Calu3 (cell line): ENCODE results near the gene FANCD2. TPM values are rescaled to one million over a fixed set of nuclear protein-coding genes. Genes with fewer than 3 reads are reported as not detected.
"Not testable (repeated sequence)": the region's sequence is repeated elsewhere in the genome, so short reads cannot be mapped to it uniquely, and the experiment has no call there.

Source experiments
- BruUV-seq: library from RNA; stranded (reverse); fragments of 400-500 nt; replicated peaks from 2 replicates; lab custom pipeline; 2021; lab: Mats Ljungman, UMichigan
- CTCF ChIA-PET: fragments of 300-600 bp; sonication (Branson Sonifier 250); formaldehyde crosslinking; loops from one replicate; lab custom pipeline; 2022; ENCODE audit warnings: antibody characterized with exemption; lab: Charles Lee
- DNase-seq: peaks from one replicate; pipeline ENCODE4 v3.0.0; 2022
- H3K27ac Mint-ChIP-seq: one replicate; pipeline ENCODE4 v1.8.0; 2022; ENCODE audit warnings: mixed read lengths; ENCODE audit not compliant: unreplicated experiment
- H3K27me3 Mint-ChIP-seq: one replicate; pipeline ENCODE4 v1.8.0; 2022; ENCODE audit warnings: mixed read lengths; ENCODE audit not compliant: unreplicated experiment
- H3K36me3 Mint-ChIP-seq: one replicate; pipeline ENCODE4 v1.8.0; 2022; ENCODE audit warnings: mild to moderate bottlenecking, moderate library complexity, mixed read lengths; ENCODE audit not compliant: insufficient read depth, unreplicated experiment
- H3K4me1 Mint-ChIP-seq: one replicate; pipeline ENCODE4 v1.8.0; 2022; ENCODE audit warnings: mild to moderate bottlenecking, low read depth, mixed read lengths; ENCODE audit not compliant: unreplicated experiment
- H3K4me3 Mint-ChIP-seq: one replicate; pipeline ENCODE4 v1.8.0; 2022; ENCODE audit warnings: mild to moderate bottlenecking, low read depth, moderate library complexity, mixed read lengths; ENCODE audit not compliant: unreplicated experiment
- H3K9me3 Mint-ChIP-seq: one replicate; pipeline ENCODE4 v1.8.0; 2022; ENCODE audit warnings: low read depth, mixed read lengths; ENCODE audit not compliant: unreplicated experiment
- intact Hi-C: fragments of 100-400 bp; cut with micrococcal nuclease; formaldehyde crosslinking; loops from one replicate; pipeline ENCODE4 v1.10.0; 2022; ENCODE audit not compliant: unreplicated experiment
- total RNA-seq: library from RNA; stranded (reverse); gene quantifications from 2 replicates; pipeline ENCODE4 v1.2.3, GENCODE V29; 2022
- TF ChIP-seq, protein P1 (sequence below): fragments of 200-600 bp; IDR thresholded peaks from one replicate; pipeline ENCODE4 v1.8.0; 2022; ENCODE audit warnings: antibody characterized with exemption; ENCODE audit not compliant: unreplicated experiment

Gene FANCD2
- total RNA-seq, 1 experiment from 2014 or later, result 40.3 TPM

GRCh38 chr3:10047876-10048275, 21.6 kb downstream of the FANCD2 start:
- DNase-seq, result no peak
- H3K27ac Mint-ChIP-seq, result no peak overlapping the region
- no peaks in the 10 kb centered on the region for H3K27me3 Mint-ChIP-seq
- no TSS peak for BruUV-seq
- H3K4me1 Mint-ChIP-seq, result no peaks in the 10 kb centered on the region
- CTCF ChIA-PET, result no interaction called here
- H3K4me3 Mint-ChIP-seq, result no peak overlapping the region
- H3K9me3 Mint-ChIP-seq, result no peaks in the 10 kb centered on the region
- intact Hi-C loops, result no loop called here
- peaks cover 20% of the 10 kb centered on the region for H3K36me3 Mint-ChIP-seq
- TF ChIP-seq, protein P1, sequence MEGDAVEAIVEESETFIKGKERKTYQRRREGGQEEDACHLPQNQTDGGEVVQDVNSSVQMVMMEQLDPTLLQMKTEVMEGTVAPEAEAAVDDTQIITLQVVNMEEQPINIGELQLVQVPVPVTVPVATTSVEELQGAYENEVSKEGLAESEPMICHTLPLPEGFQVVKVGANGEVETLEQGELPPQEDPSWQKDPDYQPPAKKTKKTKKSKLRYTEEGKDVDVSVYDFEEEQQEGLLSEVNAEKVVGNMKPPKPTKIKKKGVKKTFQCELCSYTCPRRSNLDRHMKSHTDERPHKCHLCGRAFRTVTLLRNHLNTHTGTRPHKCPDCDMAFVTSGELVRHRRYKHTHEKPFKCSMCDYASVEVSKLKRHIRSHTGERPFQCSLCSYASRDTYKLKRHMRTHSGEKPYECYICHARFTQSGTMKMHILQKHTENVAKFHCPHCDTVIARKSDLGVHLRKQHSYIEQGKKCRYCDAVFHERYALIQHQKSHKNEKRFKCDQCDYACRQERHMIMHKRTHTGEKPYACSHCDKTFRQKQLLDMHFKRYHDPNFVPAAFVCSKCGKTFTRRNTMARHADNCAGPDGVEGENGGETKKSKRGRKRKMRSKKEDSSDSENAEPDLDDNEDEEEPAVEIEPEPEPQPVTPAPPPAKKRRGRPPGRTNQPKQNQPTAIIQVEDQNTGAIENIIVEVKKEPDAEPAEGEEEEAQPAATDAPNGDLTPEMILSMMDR, result no peak

GRCh38 chr3:10053054-10053453, 26.8 kb downstream of the FANCD2 start:
- H3K9me3 Mint-ChIP-seq, intact Hi-C loops, DNase-seq, H3K27ac Mint-ChIP-seq, H3K4me3 Mint-ChIP-seq, BruUV-seq, H3K4me1 Mint-ChIP-seq, CTCF ChIA-PET, H3K27me3 Mint-ChIP-seq: not testable (repeated sequence)
- H3K36me3 Mint-ChIP-seq, result peaks cover 10% of the 10 kb centered on the region

- no peaks in the 10 kb centered on the region for H3K27me3 Mint-ChIP-seq
- no peaks in the 10 kb centered on the region for H3K4me1 Mint-ChIP-seq
- peaks cover 8% of the 10 kb centered on the region for H3K36me3 Mint-ChIP-seq
- H3K4me3 Mint-ChIP-seq, result no peak overlapping the region
- H3K9me3 Mint-ChIP-seq, result no peaks in the 10 kb centered on the region
- TF ChIP-seq, protein P1, result no peak
- no peak for DNase-seq
- CTCF ChIA-PET, result no interaction called here
- intact Hi-C loops, result no loop called here
- BruUV-seq, result no TSS peak
- H3K27ac Mint-ChIP-seq, result no peak overlapping the region
Measured at GRCh38 chr3:10055097-10055496, 28.9 kb downstream of the FANCD2 start.

GRCh38 chr3:10070077-10070476, 43.8 kb downstream of the FANCD2 start:
- H3K27ac Mint-ChIP-seq, result not testable (repeated sequence)
- H3K36me3 Mint-ChIP-seq, result peaks cover 15% of the 10 kb centered on the region

GRCh38 chr3:10074666-10075065, 48.4 kb downstream of the FANCD2 start:
- Mint-ChIP-seq H3K4me3 (no peak overlapping the region), H3K27me3 (no peaks in the 10 kb centered on the region), H3K36me3 (no peaks in the 10 kb centered on the region), H3K27ac (no peak overlapping the region), H3K9me3 (no peaks in the 10 kb centered on the region), H3K4me1 (no peaks in the 10 kb centered on the region)
- TF ChIP-seq, protein P1, result no peak
- no peak for DNase-seq
- BruUV-seq, result no TSS peak
- CTCF ChIA-PET, result no interaction called here
- intact Hi-C loops, result no loop called here

More at GRCh38 chr3:10070077-10070476, 43.8 kb downstream of the FANCD2 start:
- H3K9me3 Mint-ChIP-seq, CTCF ChIA-PET, DNase-seq, H3K4me3 Mint-ChIP-seq, intact Hi-C loops, H3K27me3 Mint-ChIP-seq, BruUV-seq, H3K4me1 Mint-ChIP-seq: not testable (repeated sequence)
